ENCODE measurements around the gene GNB1L. TPM values are rescaled to one million over a fixed set of nuclear protein-coding genes. Genes with fewer than 3 reads are reported as not detected.
A peak's percentile ranks its signal among the peaks of the same experiment; 100 is the strongest.

The GNB1L gene
- total RNA-seq, 1 experiment from 2014 or later = 18.0 TPM

DNA sequence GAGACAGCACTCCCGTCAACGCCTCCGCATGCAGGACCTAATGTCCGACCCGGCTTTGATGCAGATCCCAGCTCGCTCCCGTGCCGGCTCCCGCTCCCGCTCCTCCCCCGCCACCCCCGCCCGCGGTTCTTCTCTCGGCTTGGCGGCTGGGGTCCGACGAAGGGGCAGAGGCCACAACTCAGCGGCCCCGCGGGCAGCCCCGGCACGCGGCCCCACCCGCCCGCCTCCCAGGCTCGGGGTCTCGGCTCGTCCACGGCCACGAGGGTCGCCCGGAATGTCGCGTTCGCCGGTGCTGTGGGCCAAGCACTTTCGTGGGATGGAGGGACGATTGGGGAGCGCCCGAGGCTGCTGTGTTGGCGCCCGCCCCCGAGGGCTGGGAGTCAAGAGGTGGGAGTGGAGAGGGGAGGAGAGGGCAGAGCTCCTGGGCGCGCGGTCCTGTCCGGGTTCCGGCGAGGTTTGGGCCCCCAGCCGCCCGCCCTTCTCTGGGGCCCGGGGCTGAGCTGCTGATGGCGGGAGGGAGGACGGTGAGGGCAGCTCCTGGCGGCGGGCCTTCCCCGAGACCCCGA lies 99.4 kb downstream of the GNB1L start:
- ChIA-PET CTCF (interaction anchor here (0.7 to 7.5 kb wide), 11 partner anchors 9 to 155 kb away, joined by 3 to 110 read pairs (median 6); partner anchors contain the start of gene GP1BB), POLR2A (interaction anchor here (1.0 kb wide), 1 partner anchor 10 kb away, joined by 3 read pairs; no protein-coding TSS in a partner anchor)
- peak overlapping the region; percentile 43 for H3K4me3 Mint-ChIP-seq
- H3K36me3 Mint-ChIP-seq = no peaks in the 10 kb centered on the region
- TF ChIP-seq FOXP1 (CRISPR knock-in tag; IDR thresholded peaks at IDR 0.05; ENCODE audit: borderline replicate concordance) = no peak
- no peak for TF ChIP-seq ZNF396 (CRISPR knock-in tag; IDR thresholded peaks at IDR 0.05; ENCODE audit: borderline replicate concordance)
- TF ChIP-seq SP1 (CRISPR knock-in tag; conservative IDR thresholded peaks at IDR 0.05) = no peak
- no peak for TF ChIP-seq E2F5 (CRISPR knock-in tag; IDR thresholded peaks at IDR 0.05)
- peaks cover 22% of the 10 kb centered on the region for H3K4me1 Mint-ChIP-seq
- ATAC-seq = no peak
- DNase-seq (ENCODE audit: low spot score) = peak; percentile 42
- no peak overlapping the region for H3K27ac Mint-ChIP-seq
- peaks cover 86% of the 10 kb centered on the region for H3K27me3 Mint-ChIP-seq (ENCODE audit: low read depth)
- no peaks in the 10 kb centered on the region for H3K9me3 Mint-ChIP-seq

DNA sequence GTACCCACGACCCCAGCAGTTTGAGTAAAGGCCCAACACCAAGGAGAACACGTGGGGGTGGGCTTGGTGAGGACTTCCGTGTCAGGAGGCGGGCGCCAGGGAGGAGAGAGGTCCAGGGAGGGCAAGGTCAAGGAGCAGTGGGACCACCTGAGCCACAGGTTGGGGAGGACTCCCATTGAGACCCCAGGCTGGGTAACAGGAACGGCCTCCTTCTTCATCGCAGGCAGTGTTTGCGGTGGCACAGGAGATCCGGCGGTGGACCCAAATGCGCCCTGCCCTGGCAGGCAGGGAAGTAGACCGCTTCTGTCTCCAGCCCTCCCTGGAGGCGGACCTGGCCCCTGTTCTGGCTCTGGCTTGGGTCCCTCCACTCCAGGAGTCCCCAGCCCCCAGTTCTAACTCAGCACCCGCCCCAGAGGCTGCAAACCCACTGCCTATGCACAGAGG lies 100.0 kb downstream of the GNB1L start:
- no peaks in the 10 kb centered on the region for H3K36me3 Mint-ChIP-seq
- CTCF ChIA-PET = interaction anchor here (0.7 to 7.5 kb wide), 10 partner anchors 9 to 158 kb away, joined by 3 to 110 read pairs (median 11); partner anchors contain the start of gene GP1BB
- POLR2A ChIA-PET = no interaction called here
- H3K4me3 Mint-ChIP-seq = peak overlapping the region; percentile 36; the same call in 1 of the 2 replicates
- TF ChIP-seq, protein P1, sequence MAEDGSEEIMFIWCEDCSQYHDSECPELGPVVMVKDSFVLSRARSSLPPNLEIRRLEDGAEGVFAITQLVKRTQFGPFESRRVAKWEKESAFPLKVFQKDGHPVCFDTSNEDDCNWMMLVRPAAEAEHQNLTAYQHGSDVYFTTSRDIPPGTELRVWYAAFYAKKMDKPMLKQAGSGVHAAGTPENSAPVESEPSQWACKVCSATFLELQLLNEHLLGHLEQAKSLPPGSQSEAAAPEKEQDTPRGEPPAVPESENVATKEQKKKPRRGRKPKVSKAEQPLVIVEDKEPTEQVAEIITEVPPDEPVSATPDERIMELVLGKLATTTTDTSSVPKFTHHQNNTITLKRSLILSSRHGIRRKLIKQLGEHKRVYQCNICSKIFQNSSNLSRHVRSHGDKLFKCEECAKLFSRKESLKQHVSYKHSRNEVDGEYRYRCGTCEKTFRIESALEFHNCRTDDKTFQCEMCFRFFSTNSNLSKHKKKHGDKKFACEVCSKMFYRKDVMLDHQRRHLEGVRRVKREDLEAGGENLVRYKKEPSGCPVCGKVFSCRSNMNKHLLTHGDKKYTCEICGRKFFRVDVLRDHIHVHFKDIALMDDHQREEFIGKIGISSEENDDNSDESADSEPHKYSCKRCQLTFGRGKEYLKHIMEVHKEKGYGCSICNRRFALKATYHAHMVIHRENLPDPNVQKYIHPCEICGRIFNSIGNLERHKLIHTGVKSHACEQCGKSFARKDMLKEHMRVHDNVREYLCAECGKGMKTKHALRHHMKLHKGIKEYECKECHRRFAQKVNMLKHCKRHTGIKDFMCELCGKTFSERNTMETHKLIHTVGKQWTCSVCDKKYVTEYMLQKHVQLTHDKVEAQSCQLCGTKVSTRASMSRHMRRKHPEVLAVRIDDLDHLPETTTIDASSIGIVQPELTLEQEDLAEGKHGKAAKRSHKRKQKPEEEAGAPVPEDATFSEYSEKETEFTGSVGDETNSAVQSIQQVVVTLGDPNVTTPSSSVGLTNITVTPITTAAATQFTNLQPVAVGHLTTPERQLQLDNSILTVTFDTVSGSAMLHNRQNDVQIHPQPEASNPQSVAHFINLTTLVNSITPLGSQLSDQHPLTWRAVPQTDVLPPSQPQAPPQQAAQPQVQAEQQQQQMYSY (CRISPR knock-in tag; IDR thresholded peaks at IDR 0.05) = no peak
- TF ChIP-seq CDX4 (CRISPR knock-in tag; IDR thresholded peaks at IDR 0.05; ENCODE audit: borderline replicate concordance) = no peak
- TF ChIP-seq, protein P2, sequence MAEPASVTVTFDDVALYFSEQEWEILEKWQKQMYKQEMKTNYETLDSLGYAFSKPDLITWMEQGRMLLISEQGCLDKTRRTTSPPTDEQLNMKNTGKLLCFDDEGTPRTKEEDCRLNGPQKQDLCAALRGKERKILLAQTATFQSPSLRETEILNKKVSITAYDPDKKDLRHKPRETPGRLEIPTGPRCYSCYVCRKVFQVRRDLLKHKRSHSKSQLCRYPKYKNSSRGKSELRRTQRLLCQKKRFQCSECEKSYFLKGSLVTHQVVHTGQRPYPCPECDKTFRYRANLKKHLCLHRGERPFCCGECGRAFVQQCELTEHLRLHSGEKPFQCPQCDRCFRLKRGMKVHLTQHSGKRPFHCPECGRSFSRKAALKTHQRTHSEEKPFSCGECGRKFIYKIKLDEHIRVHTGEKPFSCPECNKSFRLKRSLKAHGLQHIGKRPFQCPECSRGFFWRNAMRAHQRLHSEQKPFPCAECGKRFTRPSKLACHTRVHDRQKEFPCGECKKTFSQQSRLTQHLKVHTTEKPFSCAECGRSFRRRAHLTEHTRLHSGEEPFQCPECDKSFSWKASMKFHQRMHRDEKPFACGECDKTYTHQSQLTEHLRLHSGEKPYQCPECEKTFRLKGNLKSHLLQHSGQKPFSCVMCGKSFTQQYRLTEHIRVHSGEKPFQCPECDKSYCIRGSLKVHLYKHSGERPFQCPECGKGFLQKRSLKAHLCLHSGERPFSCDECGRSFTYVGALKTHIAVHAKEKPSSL (CRISPR knock-in tag; conservative IDR thresholded peaks at IDR 0.05) = no peak
- TF ChIP-seq SOX15 (CRISPR knock-in tag; IDR thresholded peaks at IDR 0.05) = no peak
- TF ChIP-seq PRRX2 (CRISPR knock-in tag; IDR thresholded peaks at IDR 0.05) = no peak
- no peak for TF ChIP-seq ZNF232 (CRISPR knock-in tag; IDR thresholded peaks at IDR 0.05)
- no peak for TF ChIP-seq ZMAT4 (CRISPR knock-in tag; IDR thresholded peaks at IDR 0.05)
- no peak for TF ChIP-seq RORB (CRISPR knock-in tag; IDR thresholded peaks at IDR 0.05)
- TF ChIP-seq CBFB (CRISPR knock-in tag; IDR thresholded peaks at IDR 0.05; ENCODE audit: low read depth) = no peak
- no peak for TF ChIP-seq ZBTB43 (CRISPR knock-in tag; IDR thresholded peaks at IDR 0.05)
- TF ChIP-seq, protein P3, sequence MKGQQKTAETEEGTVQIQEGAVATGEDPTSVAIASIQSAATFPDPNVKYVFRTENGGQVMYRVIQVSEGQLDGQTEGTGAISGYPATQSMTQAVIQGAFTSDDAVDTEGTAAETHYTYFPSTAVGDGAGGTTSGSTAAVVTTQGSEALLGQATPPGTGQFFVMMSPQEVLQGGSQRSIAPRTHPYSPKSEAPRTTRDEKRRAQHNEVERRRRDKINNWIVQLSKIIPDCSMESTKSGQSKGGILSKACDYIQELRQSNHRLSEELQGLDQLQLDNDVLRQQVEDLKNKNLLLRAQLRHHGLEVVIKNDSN (CRISPR knock-in tag; IDR thresholded peaks at IDR 0.05) = no peak
- no peak for TF ChIP-seq MXD4 (CRISPR knock-in tag; IDR thresholded peaks at IDR 0.05; ENCODE audit: borderline replicate concordance)
- no peak for TF ChIP-seq CREM (CRISPR knock-in tag; IDR thresholded peaks at IDR 0.05)
- TF ChIP-seq, protein P4, sequence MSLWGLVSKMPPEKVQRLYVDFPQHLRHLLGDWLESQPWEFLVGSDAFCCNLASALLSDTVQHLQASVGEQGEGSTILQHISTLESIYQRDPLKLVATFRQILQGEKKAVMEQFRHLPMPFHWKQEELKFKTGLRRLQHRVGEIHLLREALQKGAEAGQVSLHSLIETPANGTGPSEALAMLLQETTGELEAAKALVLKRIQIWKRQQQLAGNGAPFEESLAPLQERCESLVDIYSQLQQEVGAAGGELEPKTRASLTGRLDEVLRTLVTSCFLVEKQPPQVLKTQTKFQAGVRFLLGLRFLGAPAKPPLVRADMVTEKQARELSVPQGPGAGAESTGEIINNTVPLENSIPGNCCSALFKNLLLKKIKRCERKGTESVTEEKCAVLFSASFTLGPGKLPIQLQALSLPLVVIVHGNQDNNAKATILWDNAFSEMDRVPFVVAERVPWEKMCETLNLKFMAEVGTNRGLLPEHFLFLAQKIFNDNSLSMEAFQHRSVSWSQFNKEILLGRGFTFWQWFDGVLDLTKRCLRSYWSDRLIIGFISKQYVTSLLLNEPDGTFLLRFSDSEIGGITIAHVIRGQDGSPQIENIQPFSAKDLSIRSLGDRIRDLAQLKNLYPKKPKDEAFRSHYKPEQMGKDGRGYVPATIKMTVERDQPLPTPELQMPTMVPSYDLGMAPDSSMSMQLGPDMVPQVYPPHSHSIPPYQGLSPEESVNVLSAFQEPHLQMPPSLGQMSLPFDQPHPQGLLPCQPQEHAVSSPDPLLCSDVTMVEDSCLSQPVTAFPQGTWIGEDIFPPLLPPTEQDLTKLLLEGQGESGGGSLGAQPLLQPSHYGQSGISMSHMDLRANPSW (CRISPR knock-in tag; conservative IDR thresholded peaks at IDR 0.05; ENCODE audit: low read depth) = no peak
- no peak overlapping the region for H3K27ac Mint-ChIP-seq
- H3K4me1 Mint-ChIP-seq = peaks cover 17% of the 10 kb centered on the region
- no peaks in the 10 kb centered on the region for H3K9me3 Mint-ChIP-seq
- peaks cover 81% of the 10 kb centered on the region for H3K27me3 Mint-ChIP-seq (ENCODE audit: low read depth)
- no peak for ATAC-seq
- DNase-seq (ENCODE audit: low spot score) = no peak

Measured in WTC11 (cell line).